ENCODE measurements around the gene GPR179.

The GPR179 gene

DNA sequence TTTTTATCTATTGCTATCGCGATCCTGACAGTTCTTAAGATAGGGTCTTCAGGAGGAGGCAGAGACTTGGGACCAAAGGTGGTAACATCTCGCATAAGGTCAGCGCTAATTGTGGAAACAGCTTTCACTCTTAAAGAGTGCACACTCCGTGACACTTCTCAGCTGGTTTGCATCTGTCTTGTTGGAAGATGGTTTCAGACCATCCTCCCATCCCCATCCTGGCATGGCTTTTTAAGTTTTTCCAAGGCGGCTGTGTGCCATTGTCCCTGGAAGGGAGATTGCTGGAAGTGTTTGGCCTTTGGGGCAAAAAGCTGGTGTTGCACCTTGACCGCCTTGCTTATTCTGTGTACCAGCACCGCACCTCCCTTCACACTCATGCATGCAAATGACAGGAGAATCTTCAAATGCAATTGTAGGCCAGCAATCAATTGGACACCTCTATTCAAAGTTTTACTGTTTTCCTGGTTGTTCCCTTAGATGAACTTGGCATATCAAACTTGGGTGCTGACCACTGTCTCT, 9.4 kb upstream of the GPR179 start:
- in situ Hi-C loops (cut with MboI; ENCODE audit: low sequenced_read_pairs, unreplicated experiment) = no loop called here
- DNase-seq (ENCODE audit: low spot score) = no peak
- TF ChIP-seq, protein P1, sequence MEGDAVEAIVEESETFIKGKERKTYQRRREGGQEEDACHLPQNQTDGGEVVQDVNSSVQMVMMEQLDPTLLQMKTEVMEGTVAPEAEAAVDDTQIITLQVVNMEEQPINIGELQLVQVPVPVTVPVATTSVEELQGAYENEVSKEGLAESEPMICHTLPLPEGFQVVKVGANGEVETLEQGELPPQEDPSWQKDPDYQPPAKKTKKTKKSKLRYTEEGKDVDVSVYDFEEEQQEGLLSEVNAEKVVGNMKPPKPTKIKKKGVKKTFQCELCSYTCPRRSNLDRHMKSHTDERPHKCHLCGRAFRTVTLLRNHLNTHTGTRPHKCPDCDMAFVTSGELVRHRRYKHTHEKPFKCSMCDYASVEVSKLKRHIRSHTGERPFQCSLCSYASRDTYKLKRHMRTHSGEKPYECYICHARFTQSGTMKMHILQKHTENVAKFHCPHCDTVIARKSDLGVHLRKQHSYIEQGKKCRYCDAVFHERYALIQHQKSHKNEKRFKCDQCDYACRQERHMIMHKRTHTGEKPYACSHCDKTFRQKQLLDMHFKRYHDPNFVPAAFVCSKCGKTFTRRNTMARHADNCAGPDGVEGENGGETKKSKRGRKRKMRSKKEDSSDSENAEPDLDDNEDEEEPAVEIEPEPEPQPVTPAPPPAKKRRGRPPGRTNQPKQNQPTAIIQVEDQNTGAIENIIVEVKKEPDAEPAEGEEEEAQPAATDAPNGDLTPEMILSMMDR (IDR thresholded peaks at IDR 0.05; ENCODE audit: borderline replicate concordance, control extremely low read depth, extremely low read depth, insufficient read depth, missing control alignments) = no peak

DNA sequence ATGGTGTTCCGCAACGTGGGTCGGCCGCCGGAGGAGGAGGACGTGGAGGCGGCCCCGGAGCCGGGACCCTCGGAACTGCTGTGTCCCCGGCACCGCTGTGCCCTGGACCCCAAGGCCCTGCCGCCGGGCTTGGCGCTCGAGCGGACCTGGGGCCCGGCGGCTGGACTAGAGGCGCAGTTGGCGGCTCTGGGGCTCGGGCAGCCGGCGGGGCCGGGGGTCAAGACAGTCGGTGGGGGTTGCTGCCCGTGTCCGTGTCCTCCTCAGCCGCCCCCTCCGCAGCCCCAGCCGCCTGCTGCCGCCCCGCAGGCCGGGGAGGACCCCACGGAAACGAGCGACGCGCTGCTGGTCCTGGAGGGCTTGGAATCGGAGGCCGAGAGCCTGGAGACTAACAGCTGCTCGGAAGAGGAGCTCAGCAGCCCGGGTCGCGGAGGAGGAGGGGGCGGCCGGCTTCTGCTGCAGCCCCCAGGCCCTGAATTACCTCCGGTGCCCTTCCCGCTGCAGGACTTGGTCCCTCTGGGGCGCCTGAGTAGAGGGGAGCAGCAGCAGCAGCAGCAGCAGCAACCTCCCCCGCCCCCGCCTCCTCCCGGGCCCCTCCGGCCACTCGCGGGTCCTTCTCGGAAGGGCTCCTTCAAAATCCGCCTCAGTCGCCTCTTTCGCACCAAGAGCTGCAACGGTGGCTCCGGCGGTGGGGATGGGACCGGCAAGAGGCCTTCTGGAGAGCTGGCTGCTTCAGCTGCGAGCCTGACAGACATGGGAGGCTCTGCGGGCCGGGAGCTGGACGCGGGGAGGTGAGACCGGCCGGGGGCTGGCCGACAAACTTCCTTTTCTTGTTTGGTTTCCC, 8.7 kb upstream of the GPR179 start:
- DNase-seq (ENCODE audit: low spot score) = peak; percentile 55
- TF ChIP-seq, protein P1 (IDR thresholded peaks at IDR 0.05; ENCODE audit: borderline replicate concordance, control extremely low read depth, extremely low read depth, insufficient read depth, missing control alignments) = no peak
- in situ Hi-C loops (cut with MboI; ENCODE audit: low sequenced_read_pairs, unreplicated experiment) = no loop called here

DNA sequence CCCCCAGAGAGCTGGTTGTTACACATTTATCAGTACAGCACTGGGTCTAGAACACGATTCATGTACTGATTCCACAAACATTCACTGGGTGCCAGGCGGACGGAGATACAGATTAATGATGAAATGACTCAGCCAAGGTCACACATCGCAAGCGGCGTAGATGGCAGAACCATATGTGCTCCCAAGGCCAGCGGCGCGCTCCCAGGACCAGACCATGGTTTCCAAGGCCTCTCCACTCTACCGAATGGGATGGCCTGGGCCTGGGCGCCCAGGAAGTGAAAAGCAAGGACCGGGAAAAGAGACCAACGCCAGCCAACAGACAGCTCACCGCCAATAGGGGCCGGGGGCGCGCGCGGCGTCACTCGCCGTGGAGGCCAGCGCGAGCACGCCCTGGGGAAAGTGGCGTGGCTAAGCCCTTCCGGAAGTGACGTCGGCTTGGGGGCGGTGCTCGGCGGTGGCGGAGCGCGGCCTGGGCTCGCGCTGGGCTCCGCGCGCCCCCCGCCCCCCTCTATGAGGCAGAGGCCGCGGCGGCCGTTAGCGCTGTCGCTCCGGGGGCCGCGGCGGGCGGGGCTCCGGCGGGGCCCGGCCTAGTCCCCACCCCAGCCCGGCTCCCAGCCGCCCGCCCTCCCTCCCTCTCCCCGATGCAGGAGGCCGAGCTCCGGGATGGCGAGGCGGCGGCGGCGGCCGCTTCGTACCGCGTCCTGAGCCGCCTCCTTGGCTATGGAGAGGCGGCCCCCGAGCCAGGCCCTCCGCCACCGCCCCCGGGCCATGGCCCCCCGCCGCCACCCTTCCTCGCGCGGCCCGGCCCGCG, 7.9 kb upstream of the GPR179 start, which contains the start of gene SOCS7:
SOCS7 (plus strand) TSS at position 433 of the 811 bp plus-strand sequence; CDS start at position 642, 209 bp downstream.
- DNase-seq (ENCODE audit: low spot score) = peak; percentile 97
- in situ Hi-C loops (cut with MboI; ENCODE audit: low sequenced_read_pairs, unreplicated experiment) = no loop called here

DNA sequence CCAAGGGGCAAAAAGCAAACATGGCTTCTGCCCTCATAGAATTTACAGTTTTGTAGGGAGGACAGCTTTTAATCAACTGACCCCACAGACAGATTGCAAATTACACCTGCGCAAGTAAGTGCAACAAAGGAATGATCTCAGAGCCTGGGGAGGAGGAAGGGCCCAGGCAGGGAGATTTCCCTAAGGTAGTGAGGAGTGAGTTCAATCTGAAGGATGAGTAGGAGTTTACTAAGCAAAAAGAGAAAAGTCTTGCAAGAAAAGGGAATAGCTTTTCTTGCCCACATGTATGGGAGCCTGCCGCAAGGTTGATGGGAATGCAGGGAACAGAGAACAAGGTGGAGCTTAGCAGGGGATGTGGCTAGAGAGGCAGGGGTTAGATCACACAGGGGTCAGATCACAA, 6.3 kb upstream of the GPR179 start:
- DNase-seq (ENCODE audit: low spot score) = no peak
- TF ChIP-seq, protein P1 (IDR thresholded peaks at IDR 0.05; ENCODE audit: borderline replicate concordance, control extremely low read depth, extremely low read depth, insufficient read depth, missing control alignments) = no peak
- in situ Hi-C loops (cut with MboI; ENCODE audit: low sequenced_read_pairs, unreplicated experiment) = no loop called here

More for the DNA sequence above, 7.9 kb upstream of the GPR179 start, which contains the start of gene SOCS7:
- TF ChIP-seq, protein P1 (IDR thresholded peaks at IDR 0.05; ENCODE audit: borderline replicate concordance, control extremely low read depth, extremely low read depth, insufficient read depth, missing control alignments) = no peak

DNA sequence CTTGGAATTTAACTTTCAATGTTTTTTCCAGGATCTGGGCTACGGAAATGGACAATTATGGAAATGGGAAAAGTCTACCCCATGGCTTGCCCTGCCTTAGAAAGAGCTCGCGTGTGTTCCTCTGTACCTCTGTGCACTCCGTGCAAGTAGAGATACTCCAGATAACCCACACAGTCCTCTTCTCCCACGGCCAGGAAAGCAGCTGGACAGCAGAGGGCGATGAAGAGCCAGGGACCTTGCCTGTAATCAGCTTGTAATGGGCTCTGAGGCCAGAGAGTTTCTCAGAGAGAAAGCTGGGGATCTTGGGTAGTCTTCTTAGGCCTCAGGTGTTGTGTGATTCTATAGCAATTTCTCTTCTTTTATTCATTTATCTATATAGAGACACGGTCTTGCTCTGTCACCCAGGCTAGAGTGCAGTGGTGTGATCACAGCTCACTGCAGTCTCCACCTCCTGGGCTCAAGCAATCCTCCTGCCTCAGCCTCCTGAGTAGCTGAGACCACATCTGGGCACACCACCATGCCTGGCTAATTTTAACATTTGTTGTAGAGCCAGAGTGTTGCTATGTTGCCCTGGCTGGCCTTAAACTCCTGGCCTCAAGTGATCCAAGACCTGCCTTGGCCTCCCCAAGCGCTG, 5.5 kb upstream of the GPR179 start:
- DNase-seq (ENCODE audit: low spot score) = peak; percentile 80
- TF ChIP-seq, protein P1 (IDR thresholded peaks at IDR 0.05; ENCODE audit: borderline replicate concordance, control extremely low read depth, extremely low read depth, insufficient read depth, missing control alignments) = peak; percentile 95
- in situ Hi-C loops (cut with MboI; ENCODE audit: low sequenced_read_pairs, unreplicated experiment) = loop anchor here (5.0 kb wide), 1 partner anchor 63 kb away; no protein-coding TSS in a partner anchor

DNA sequence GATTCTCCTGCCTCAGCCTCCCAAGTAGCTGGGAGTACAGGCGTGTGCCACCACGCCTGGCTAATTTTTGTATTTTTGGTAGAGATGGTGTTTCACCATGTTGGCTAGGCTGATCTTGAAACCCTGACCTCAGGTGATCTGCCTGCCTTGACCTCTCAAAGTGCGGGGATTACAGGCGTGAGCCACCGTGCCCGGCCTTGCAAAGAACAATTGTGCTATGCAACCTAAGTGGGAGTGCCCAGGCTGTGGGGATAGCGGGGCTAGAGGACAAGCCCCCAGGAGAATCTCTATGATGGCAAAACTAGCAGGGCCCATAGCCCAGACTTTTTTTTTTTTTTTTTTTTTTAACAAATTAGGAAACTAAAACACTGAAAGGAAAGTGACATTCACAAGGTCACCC, 2.0 kb upstream of the GPR179 start:
- no peak for DNase-seq (ENCODE audit: low spot score)
- in situ Hi-C loops (cut with MboI; ENCODE audit: low sequenced_read_pairs, unreplicated experiment) = loop anchor here (5.0 kb wide), 1 partner anchor 67 kb away; no protein-coding TSS in a partner anchor
- TF ChIP-seq, protein P1 (IDR thresholded peaks at IDR 0.05; ENCODE audit: borderline replicate concordance, control extremely low read depth, extremely low read depth, insufficient read depth, missing control alignments) = no peak

All from GM13976 (cell line).